HG02571 (cell line): ENCODE measurements around the gene IGF2BP2.
"Not testable (repeated sequence)": the region's sequence is repeated elsewhere in the genome, so short reads cannot be mapped to it uniquely, and the experiment has no call there.

Experiments used
- ATAC-seq: cut with Tn5 transposase; IDR thresholded peaks from one replicate; pipeline ENCODE4 v1.9.1; 2021; ENCODE audit warnings: mild to moderate bottlenecking, moderate library complexity; ENCODE audit not compliant: unreplicated experiment

The IGF2BP2 gene

GRCh38 chr3:185716436-185717108 is 108.3 kb downstream of the IGF2BP2 start:
- no peak for ATAC-seq

GRCh38 chr3:185715091-185715490 is 109.8 kb downstream of the IGF2BP2 start:
- ATAC-seq, result no peak

GRCh38 chr3:185714085-185714484 is 110.8 kb downstream of the IGF2BP2 start:
- ATAC-seq, result no peak

- ATAC-seq, result no peak
Observed at GRCh38 chr3:185713015-185713414, 111.8 kb downstream of the IGF2BP2 start.

GRCh38 chr3:185712337-185712736 is 112.5 kb downstream of the IGF2BP2 start:
- ATAC-seq, result no peak

- ATAC-seq, result no peak
Observed at GRCh38 chr3:185711255-185711870, 113.5 kb downstream of the IGF2BP2 start.

GRCh38 chr3:185709251-185709955 is 115.4 kb downstream of the IGF2BP2 start:
- no peak for ATAC-seq

GRCh38 chr3:185708392-185708791 is 116.5 kb downstream of the IGF2BP2 start:
- ATAC-seq, result no peak

- ATAC-seq, result no peak
Observed at GRCh38 chr3:185705498-185705897, 119.3 kb downstream of the IGF2BP2 start.

- ATAC-seq, result no peak
Observed at GRCh38 chr3:185702262-185703225, 122.3 kb downstream of the IGF2BP2 start.

GRCh38 chr3:185701611-185702261 is 123.1 kb downstream of the IGF2BP2 start:
- no peak for ATAC-seq

- no peak for ATAC-seq
Observed at GRCh38 chr3:185699927-185700326, 124.9 kb downstream of the IGF2BP2 start.

GRCh38 chr3:185697228-185697627 is 127.6 kb downstream of the IGF2BP2 start:
- not testable (repeated sequence) for ATAC-seq

GRCh38 chr3:185696039-185696438 is 128.8 kb downstream of the IGF2BP2 start:
- ATAC-seq, result no peak

- ATAC-seq, result no peak
Observed at GRCh38 chr3:185693985-185694653, 130.7 kb downstream of the IGF2BP2 start.

GRCh38 chr3:185691622-185692021 is 133.2 kb downstream of the IGF2BP2 start:
- no peak for ATAC-seq

- ATAC-seq, result no peak
Observed at GRCh38 chr3:185687271-185687878, 137.5 kb downstream of the IGF2BP2 start.

GRCh38 chr3:185685231-185686035 is 139.4 kb downstream of the IGF2BP2 start:
- ATAC-seq, result no peak

GRCh38 chr3:185680231-185680630 is 144.6 kb downstream of the IGF2BP2 start:
- ATAC-seq, result no peak
